Measurements from ENCODE around the gene STN1.

STN1 gene

GRCh38 chr10:103918053-103918846 lies at the start of gene STN1:
TSS of gene STN1 (minus strand) at chr10:103918184. CDS start at chr10:103917594, 590 bp downstream.
- ATAC-seq, result peak; percentile 92 to 96

- ATAC-seq, result peak; percentile 41 to 42
These were observed 49.6 kb upstream of the STN1 start for GRCh38 chr10:103967448-103968071.

GRCh38 chr10:103966671-103967447 lies 48.9 kb upstream of the STN1 start, which contains the start of gene SLK:
TSS of gene SLK (plus strand) at chr10:103967140. CDS start at chr10:103967746, 606 bp downstream.
- ATAC-seq, result peak; percentile 87 to 90

- ATAC-seq, result no peak
These were observed 42.1 kb upstream of the STN1 start for GRCh38 chr10:103960103-103960502.

GRCh38 chr10:103958996-103959395 lies 41.0 kb upstream of the STN1 start:
- no peak for ATAC-seq

GRCh38 chr10:103954543-103954942 lies 36.6 kb upstream of the STN1 start:
- ATAC-seq, result no peak

GRCh38 chr10:103951942-103952341 lies 34.0 kb upstream of the STN1 start:
- ATAC-seq, result no peak

GRCh38 chr10:103951183-103951582 lies 33.2 kb upstream of the STN1 start:
- no peak for ATAC-seq

- ATAC-seq, result no peak
These were observed 31.7 kb upstream of the STN1 start for GRCh38 chr10:103949728-103950127.

- ATAC-seq, result peak in 1 of 2 donors; percentile 20
These were observed 30.0 kb upstream of the STN1 start for GRCh38 chr10:103947799-103948516.

GRCh38 chr10:103942866-103943265 lies 24.9 kb upstream of the STN1 start:
- no peak for ATAC-seq

- ATAC-seq, result no peak
These were observed 23.8 kb upstream of the STN1 start for GRCh38 chr10:103941801-103942200.

- no peak for ATAC-seq
These were observed 21.5 kb upstream of the STN1 start for GRCh38 chr10:103939522-103939921.

GRCh38 chr10:103936022-103936421 lies 18.0 kb upstream of the STN1 start:
- ATAC-seq, result no peak

GRCh38 chr10:103934308-103934707 lies 16.3 kb upstream of the STN1 start:
- ATAC-seq, result no peak

GRCh38 chr10:103933557-103934121 lies 15.7 kb upstream of the STN1 start:
- no peak for ATAC-seq

GRCh38 chr10:103932971-103933370 lies 15.0 kb upstream of the STN1 start:
- no peak for ATAC-seq

- ATAC-seq, result no peak
These were observed 14.3 kb upstream of the STN1 start for GRCh38 chr10:103932271-103932670.

GRCh38 chr10:103931603-103932002 lies 13.6 kb upstream of the STN1 start:
- ATAC-seq, result no peak

GRCh38 chr10:103930881-103931280 lies 12.9 kb upstream of the STN1 start:
- ATAC-seq, result no peak

- ATAC-seq, result no peak
These were observed 12.5 kb upstream of the STN1 start for GRCh38 chr10:103930449-103930848.

GRCh38 chr10:103929381-103929921 lies 11.5 kb upstream of the STN1 start:
- no peak for ATAC-seq

Data from activated CD4-positive, CD25-positive, alpha-beta regulatory T cell treated with anti-CD3 and anti-CD28 coated beads, Interleukin-2, amount 50 U/mL, for 24 hours (primary cell).